ENCODE measurements around the gene KCNC1. TPM values are rescaled to one million over a fixed set of nuclear protein-coding genes. Genes with fewer than 3 reads are reported as not detected.

Gene KCNC1
- total RNA-seq, 1 donor from 2014 or later: not detected

DNA sequence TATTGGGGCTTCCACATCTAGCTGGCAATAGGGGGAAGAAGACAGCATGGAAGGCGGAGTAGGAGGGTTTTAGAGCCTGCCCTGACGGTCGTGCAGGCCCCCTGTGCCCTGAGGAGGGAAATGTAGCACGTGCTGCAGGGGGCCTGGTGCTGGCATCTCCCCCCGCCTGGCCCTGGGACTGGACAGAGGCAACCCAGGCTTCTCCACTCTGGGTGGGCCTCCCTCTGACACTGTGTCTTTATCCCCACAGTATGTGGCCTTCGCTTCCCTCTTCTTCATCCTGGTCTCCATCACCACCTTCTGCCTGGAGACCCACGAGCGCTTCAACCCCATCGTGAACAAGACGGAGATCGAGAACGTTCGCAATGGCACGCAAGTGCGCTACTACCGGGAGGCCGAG lies 36.8 kb downstream of the KCNC1 start:
- H3K4me3 Mint-ChIP-seq (ENCODE audit: unreplicated experiment): no peak overlapping the region
- H3K4me1 Mint-ChIP-seq (ENCODE audit: unreplicated experiment): no peaks in the 10 kb centered on the region
- H3K27ac Mint-ChIP-seq (ENCODE audit: unreplicated experiment): no peak overlapping the region
- no peak for DNase-seq (ENCODE audit: low spot score)
- peaks cover 5% of the 10 kb centered on the region for H3K27me3 Mint-ChIP-seq (ENCODE audit: unreplicated experiment)
- H3K9me3 Mint-ChIP-seq (ENCODE audit: unreplicated experiment): no peaks in the 10 kb centered on the region
- no peaks in the 10 kb centered on the region for H3K36me3 Mint-ChIP-seq (ENCODE audit: low read depth, unreplicated experiment)
- TF ChIP-seq, protein P1, sequence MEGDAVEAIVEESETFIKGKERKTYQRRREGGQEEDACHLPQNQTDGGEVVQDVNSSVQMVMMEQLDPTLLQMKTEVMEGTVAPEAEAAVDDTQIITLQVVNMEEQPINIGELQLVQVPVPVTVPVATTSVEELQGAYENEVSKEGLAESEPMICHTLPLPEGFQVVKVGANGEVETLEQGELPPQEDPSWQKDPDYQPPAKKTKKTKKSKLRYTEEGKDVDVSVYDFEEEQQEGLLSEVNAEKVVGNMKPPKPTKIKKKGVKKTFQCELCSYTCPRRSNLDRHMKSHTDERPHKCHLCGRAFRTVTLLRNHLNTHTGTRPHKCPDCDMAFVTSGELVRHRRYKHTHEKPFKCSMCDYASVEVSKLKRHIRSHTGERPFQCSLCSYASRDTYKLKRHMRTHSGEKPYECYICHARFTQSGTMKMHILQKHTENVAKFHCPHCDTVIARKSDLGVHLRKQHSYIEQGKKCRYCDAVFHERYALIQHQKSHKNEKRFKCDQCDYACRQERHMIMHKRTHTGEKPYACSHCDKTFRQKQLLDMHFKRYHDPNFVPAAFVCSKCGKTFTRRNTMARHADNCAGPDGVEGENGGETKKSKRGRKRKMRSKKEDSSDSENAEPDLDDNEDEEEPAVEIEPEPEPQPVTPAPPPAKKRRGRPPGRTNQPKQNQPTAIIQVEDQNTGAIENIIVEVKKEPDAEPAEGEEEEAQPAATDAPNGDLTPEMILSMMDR (IDR thresholded peaks at IDR 0.05; ENCODE audit: unreplicated experiment): no peak

DNA sequence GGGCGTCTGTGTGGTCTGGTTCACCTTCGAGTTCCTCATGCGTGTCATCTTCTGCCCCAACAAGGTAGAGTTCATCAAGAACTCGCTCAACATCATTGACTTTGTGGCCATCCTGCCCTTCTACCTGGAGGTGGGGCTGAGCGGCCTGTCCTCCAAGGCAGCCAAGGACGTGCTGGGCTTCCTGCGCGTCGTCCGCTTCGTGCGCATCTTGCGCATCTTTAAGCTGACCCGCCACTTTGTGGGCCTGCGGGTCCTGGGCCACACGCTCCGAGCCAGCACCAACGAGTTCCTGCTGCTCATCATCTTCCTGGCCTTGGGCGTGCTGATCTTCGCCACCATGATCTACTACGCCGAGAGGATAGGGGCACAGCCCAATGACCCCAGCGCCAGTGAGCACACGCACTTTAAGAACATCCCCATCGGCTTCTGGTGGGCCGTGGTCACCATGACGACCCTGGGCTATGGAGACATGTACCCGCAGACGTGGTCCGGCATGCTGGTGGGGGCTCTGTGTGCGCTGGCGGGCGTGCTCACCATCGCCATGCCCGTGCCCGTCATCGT lies 37.3 kb downstream of the KCNC1 start:
- Mint-ChIP-seq H3K36me3 (ENCODE audit: low read depth, unreplicated experiment) (no peaks in the 10 kb centered on the region), H3K27ac (ENCODE audit: unreplicated experiment) (no peak overlapping the region), H3K4me1 (ENCODE audit: unreplicated experiment) (no peaks in the 10 kb centered on the region), H3K9me3 (ENCODE audit: unreplicated experiment) (no peaks in the 10 kb centered on the region), H3K4me3 (ENCODE audit: unreplicated experiment) (no peak overlapping the region), H3K27me3 (ENCODE audit: unreplicated experiment) (peaks cover 5% of the 10 kb centered on the region)
- TF ChIP-seq, protein P1 (IDR thresholded peaks at IDR 0.05; ENCODE audit: unreplicated experiment): no peak
- no peak for DNase-seq (ENCODE audit: low spot score)

DNA sequence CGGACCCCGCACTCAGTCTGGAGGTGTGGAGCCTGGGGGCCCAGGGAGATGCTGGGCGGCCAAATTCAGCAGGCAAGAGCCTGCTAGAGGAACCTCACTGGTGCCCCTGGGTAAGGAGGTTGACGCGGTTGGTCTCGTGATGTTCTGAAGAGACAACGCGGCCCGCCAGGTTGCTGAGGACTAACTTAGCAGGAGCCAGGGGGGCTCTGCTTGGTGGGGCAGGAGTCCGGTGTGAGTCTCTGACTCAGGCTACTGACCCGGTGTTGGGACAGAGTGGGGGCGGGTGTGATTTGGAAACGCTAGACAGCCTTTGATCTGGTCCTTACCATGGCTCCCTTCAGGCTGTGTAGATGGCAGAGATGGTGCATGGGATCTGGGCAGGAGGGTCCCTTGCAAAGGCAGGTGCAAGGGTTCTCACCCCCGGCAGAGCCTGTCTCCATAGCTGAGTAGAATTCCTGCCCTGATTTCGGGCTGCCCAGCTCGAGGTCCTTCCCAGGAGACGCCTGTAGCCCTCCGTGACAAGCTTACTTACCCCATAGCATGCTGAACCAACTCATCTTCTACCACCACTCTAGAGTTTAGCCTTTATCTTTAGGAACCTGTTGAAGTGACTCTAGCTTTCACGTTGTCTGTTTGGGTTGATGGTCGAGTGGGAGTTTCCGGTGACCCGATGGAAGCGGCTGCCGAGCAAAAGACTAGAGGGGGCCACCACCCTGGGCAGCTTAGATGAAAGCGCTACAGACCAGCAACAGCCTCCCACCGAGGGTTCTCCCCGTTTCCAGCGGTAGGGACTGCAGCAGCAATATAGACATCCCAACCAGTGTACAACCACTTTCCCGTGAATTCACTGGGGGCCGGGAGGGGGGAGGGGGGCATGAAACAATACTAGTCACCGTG lies 38.4 kb downstream of the KCNC1 start:
- no peaks in the 10 kb centered on the region for H3K36me3 Mint-ChIP-seq (ENCODE audit: low read depth, unreplicated experiment)
- H3K27me3 Mint-ChIP-seq (ENCODE audit: unreplicated experiment): peaks cover 5% of the 10 kb centered on the region
- TF ChIP-seq, protein P1 (IDR thresholded peaks at IDR 0.05; ENCODE audit: unreplicated experiment): no peak
- no peak overlapping the region for H3K4me3 Mint-ChIP-seq (ENCODE audit: unreplicated experiment)
- no peak for DNase-seq (ENCODE audit: low spot score)
- no peak overlapping the region for H3K27ac Mint-ChIP-seq (ENCODE audit: unreplicated experiment)
- no peaks in the 10 kb centered on the region for H3K9me3 Mint-ChIP-seq (ENCODE audit: unreplicated experiment)
- no peaks in the 10 kb centered on the region for H3K4me1 Mint-ChIP-seq (ENCODE audit: unreplicated experiment)

DNA sequence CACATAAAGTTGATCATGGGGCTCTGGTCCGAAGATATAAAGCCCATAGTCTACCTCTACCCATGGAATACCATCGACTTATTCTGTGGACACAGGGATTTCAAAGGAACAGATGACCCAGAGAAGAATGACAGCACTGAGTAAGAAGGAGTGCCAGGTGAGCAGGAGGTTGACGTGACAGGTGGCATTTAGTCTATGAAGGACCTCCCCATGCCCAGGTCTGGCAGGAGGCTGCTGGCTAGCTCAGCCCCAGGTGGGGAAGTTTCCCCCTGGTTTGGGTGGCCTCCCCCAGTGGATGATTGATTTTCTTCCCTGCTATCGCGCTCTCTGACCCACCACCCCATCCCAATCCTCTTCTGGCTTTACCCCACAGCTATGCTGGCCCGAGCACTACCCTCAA lies 39.1 kb downstream of the KCNC1 start:
- Mint-ChIP-seq H3K27ac (ENCODE audit: unreplicated experiment) (no peak overlapping the region), H3K4me1 (ENCODE audit: unreplicated experiment) (no peaks in the 10 kb centered on the region), H3K36me3 (ENCODE audit: low read depth, unreplicated experiment) (no peaks in the 10 kb centered on the region), H3K4me3 (ENCODE audit: unreplicated experiment) (no peak overlapping the region), H3K27me3 (ENCODE audit: unreplicated experiment) (peaks cover 1% of the 10 kb centered on the region), H3K9me3 (ENCODE audit: unreplicated experiment) (no peaks in the 10 kb centered on the region)
- TF ChIP-seq, protein P1 (IDR thresholded peaks at IDR 0.05; ENCODE audit: unreplicated experiment): no peak
- no peak for DNase-seq (ENCODE audit: low spot score)

All from endothelial cell (in vitro differentiated cells).